Skin epidermis (tissue), 12 donors: ENCODE measurements around the gene GATA1.

Experiments used
- H3K27ac ChIP-seq, 21 experiments: fragments of 200-600 bp; sonication (generic) in 11 of 21; one replicate each; pipeline ENCODE4 v1.5.0; 2020; ENCODE audit warnings: mild to moderate bottlenecking in 3 of 21, inconsistent platforms in 2 of 21, moderate library complexity in 2 of 21
- H3K4me3 ChIP-seq, 7 experiments: fragments of 200-600 bp; sonication (generic) in 2 of 7; one replicate each; pipeline ENCODE4 v1.5.0; 2020; ENCODE audit warnings: inconsistent platforms in 2 of 7, mild to moderate bottlenecking in 2 of 7, moderate library complexity in 1 of 7

GATA1 gene

DNA sequence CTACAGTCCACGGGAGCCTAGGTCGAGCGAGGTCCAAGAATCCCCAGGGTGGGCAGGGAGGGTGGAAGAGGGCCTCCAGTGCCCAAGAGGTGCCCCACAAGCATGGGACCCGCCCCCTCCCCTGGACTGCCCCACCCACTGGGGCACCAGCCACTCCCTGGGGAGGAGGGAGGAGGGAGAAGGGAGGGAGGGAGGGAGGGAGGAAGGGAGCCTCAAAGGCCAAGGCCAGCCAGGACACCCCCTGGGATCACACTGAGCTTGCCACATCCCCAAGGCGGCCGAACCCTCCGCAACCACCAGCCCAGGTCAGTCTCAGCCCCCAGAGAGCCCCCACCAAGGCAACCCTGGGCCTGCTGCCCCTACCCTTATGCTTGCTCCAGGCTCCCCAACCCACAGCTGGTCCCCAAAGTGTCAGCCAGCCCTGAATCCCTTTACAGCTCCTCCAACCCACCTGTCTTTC, at the start of gene GATA1:
Gene GATA1, plus strand, starts transcription at position 250 of the 460 bp plus-strand sequence. CDS start 4,520 bp downstream, outside the sequence.
- Histone ChIP-seq H3K27ac (no peak within 1 kb of the TSS), H3K4me3 (no peak within 1 kb of the TSS)

DNA sequence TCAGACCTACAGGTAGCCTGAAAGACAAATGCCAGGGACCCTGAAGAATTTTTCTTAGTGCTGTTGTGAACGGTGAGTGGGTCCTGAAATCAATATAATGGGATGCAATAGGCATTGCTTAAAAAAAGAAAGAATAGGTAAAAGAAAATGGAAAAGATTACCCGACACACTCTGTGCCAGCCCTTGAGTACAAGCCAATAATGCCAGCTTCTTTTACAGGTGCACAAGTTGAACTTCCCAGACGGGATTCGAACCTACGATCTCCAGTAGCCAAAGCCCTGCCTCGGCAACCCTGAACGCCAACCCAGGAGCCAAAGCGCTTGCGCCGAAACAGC, 49.5 kb upstream of the GATA1 start:
- peak overlapping the region in 2 of 21 experiments; percentile 73 to 91 for H3K27ac ChIP-seq
- H3K4me3 ChIP-seq = peak overlapping the region in 3 of 7 experiments; percentile 42 to 49 (median 48)

DNA sequence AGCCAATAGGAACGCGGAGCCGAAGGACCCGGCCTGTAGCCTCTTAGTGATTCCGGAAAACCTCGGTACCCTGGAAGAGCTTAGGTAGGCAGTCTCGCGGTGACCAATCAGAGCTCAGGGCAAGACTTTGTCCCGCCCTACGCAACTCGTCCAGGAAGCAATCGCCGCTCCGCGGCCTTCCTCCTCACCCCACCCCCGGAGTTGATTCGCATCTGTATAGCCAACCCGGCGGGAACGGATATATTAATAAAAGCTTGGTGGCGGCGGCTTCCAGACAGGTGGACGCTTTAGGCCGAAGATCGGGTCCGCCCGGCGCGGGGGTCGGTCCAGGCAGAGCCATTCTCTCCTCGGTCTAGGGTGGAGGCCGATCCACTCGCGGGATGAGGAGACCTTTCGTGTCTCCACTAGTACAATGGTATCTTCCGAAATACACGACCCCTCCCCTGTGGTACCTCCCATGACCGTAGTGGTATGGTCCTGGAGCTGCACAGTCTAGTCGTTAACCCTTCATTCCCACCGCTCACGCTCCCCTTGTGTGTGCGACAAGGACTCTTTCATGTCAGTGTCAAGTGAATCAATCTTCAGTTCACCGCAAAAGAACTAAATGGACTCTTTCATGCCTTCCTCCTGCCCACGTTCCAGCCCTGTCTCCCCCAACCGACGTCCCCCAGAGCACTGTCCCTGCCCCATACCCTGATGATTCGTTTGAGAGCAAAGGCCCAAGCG, 49.0 kb upstream of the GATA1 start:
- Histone ChIP-seq H3K4me3 (peak overlapping the region; percentile 34 to 49 (median 43)), H3K27ac (peak overlapping the region; percentile 53 to 95 (median 84))

DNA sequence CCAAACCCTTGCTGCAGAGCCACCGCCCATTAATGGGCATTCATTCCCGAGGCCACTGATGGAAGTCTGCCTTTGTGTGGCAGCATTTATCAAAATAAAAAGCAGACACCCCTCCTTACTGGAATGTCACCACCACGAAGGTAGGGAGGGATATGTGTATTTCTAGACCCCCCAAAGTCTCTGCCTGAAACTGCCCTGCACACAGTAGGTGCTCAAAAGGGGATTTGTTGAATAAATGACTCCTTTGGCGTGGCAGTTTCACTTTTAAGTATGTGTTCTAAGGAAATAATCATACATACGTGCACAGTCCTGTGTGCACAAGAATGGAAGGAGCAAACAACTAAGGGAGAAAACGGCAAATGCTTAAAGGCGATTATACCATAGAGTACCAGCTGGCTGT, 48.5 kb upstream of the GATA1 start:
- Histone ChIP-seq H3K27ac (peak overlapping the region; percentile 53 to 95 (median 84)), H3K4me3 (peak overlapping the region; percentile 34 to 49 (median 43))

DNA sequence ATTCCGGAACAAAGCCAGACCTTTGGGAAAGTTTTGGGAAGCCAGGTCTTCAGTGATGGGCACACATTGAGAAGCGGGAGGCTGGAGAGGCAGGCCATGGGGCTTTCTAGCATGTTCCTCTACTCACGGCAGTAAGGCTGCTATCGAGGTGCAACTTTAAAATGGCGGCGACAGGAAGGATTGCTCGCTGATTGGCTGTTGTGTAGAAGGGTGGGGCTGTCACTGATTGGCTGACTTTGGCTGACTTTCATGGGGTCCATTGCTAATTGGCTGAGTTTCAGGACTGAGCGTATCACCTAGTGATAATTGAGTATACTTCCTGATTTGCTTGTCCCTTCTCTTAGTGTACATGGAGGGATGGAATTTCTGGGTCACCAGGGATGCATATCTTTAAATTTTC, 44.6 kb upstream of the GATA1 start:
- Histone ChIP-seq H3K27ac (no peak overlapping the region), H3K4me3 (no peak overlapping the region)

DNA sequence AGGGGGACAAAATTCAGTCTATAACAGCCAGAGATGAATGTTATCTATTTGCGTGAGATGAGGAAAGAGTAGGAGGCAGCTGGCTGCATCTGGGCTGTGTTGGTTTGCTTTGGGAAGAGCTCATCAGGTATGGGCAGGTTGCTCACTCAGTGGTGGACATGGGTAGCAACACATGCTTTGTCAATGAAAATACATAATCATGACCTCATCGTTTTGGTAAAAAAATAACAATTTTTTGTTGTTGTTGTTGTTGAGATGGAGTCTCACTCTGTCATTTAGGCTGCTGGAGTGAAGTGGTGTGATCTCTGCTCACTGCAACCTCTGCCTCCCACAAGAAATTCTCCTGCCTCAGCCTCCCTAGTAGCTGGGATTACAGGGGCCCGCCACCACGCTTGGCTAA, 41.2 kb upstream of the GATA1 start:
- Histone ChIP-seq H3K4me3 (no peak overlapping the region), H3K27ac (no peak overlapping the region)

DNA sequence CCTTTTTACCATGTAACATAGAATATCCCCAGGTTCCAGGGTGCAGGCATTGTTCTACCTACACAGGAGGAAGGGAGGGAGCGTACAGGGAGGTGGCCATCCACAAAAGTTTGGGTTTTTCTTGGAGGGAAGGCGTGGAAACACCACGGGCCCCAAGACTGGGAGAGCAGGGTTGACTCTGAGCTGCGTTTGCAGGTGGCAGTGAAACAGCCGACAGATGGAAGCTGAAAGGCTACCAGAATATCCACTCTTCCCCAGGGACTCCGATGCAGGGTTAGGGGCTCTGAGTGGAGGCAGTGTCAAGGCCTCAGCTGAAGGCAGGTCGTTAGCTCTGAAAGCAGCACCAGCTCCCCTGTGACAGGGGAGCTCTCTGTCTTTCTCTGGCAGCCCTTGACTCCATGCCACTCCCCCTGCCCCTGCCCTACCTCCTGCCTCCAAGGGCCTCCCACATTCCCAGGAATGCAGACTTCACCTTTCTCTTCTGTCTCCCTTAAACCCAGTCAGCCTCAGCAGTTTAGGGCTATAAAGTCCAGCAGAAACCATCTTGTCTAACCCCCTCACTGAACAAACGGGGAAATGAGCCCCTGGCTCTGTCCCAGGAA, 38.9 kb upstream of the GATA1 start:
- H3K4me3 ChIP-seq = no peak overlapping the region
- H3K27ac ChIP-seq = no peak overlapping the region

DNA sequence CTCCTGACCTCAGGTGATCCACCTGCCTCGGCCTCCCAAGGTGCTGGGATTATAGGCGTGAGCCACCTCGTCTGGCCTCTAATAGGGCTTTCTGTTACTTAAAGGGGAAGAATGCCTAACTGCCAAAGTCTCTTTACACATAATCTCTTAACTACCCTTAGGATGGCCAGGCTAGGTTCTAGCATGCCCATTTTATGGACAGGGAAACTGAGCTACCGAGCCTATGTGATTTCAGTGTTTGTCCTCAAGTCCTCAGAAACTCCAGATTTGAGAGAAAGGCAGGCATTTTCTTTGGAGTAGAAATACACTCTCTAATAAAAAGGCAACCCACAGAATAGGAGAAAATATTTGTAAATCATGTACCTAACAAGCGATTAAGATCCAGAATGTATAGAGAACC, 37.2 kb upstream of the GATA1 start:
- Histone ChIP-seq H3K27ac (no peak overlapping the region), H3K4me3 (no peak overlapping the region)

DNA sequence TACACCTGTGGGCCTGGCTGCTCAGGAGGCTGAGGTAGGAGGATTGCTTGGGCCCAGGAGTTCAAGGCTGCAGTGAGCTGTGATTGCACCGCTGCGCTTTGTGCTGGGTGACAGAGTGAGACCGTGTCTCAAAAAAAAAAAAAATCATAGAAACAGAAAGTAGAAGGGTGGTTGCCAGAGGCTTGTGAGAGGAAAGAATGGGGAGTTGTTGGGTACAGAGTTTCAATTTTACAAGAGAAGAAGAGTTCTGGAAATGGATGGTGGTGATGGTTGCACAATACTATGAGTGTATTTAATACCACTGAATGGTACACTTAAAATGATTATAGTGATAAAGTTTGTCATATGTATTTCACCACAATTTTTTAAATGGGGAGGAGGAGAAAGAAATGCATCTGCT, 35.0 kb upstream of the GATA1 start:
- Histone ChIP-seq H3K27ac (no peak overlapping the region), H3K4me3 (no peak overlapping the region)

DNA sequence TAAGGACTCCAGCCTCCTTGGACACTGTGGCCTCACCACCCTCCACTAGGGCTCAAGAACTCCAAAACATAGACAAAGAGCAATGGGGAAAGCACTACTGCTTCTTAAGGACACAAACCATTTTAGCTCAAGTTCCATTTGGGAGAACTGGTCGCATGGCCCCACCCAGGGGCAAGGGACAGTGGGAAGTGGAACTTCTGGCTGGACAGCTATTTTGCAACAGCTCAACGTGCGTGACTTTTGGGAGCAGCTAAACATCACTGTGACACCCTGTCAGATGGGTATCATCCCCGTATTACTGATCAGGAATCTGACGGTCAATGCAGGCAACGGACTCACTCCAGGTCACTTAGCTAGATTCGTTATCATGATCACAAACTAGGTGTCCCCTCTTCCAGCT, 33.9 kb upstream of the GATA1 start:
- Histone ChIP-seq H3K4me3 (no peak overlapping the region), H3K27ac (no peak overlapping the region)

DNA sequence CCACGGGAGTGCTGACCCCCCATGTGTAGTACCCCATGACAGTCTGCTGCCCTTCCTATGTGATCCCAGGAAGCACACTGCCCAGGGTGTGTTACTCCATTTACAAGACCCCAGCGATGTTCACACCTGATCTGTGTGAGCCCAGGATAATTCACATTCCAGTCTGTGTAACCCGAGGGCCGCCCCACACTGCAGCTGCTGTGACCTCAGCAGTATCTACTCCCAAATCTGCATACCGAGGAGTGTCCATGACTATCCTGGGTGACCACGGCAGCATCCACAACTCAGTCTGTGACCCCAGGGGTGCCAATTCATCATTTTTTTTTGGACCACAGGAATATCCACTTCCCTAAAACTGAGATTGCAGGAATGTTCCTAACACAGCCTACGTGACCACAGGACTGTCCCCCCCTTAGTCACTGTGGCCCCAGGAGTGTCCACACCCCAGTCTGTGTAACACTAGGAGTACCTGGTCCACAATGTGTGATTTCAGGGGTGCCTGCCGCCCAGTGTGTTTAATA, 32.6 kb upstream of the GATA1 start:
- Histone ChIP-seq H3K4me3 (no peak overlapping the region), H3K27ac (no peak overlapping the region)

DNA sequence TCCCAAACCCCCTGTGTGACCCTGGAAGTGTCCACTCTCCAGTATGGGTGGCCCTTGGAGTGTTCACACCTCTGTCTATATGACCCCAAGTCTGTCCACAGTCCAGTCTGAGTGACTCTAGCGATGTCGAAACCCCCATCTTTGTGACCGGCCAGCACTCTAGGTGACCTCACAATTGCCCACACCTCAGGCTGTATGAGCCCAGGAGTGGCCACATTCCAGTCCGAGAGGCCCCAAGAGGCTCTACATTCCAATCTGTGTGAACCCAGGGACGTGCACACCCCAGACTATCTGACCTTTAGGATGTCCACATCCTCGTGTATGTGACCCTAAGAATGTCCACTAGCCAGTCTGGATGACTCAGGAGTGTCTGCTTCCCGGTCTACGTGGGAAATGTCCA, 32.2 kb upstream of the GATA1 start:
- Histone ChIP-seq H3K27ac (no peak overlapping the region), H3K4me3 (no peak overlapping the region)

DNA sequence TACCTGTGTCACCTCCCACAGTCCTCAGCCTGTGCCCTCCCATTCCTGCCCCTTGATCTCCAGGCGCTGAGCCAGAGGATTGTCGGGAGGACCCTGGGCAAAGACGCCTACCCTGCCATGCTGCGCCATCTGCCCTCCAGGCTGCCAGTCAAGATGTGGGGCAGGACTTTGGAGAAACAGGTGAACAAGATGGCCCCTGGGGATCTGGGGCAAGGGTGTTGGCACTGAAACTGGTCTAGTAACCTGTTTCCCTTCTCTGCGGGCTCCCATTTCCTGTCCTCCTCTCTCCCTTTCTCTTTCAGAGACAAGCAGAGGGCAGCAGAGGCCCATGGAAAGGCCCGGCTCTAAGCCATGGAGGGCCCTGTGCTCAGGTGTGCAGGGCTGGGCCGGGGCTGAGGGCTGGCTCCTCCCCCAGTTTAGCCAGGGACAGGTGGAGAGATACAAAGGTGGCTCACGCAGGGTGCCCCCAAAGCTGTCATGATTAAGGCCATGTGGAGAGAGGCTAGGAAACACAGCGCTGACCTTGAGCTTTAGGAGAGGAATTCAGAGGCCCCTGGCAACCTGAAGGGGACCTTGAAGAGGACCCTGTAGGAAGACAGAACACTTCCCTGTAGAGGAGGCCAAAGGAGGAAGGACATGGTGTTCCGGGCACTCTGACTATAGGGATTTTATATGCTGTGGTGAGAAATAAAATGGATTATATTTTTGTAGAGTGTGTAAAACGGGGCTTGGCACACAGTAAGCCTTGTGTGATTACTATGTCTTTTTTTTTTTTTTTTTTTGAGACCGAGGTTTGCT, 24.5 kb upstream of the GATA1 start, which contains the start of gene GLOD5:
Gene GLOD5, plus strand, starts transcription at position 74 of the 798 bp plus-strand sequence. Its CDS starts 44 bp downstream, at position 118.
- no peak within 1 kb of the TSS for H3K27ac ChIP-seq
- H3K4me3 ChIP-seq = no peak within 1 kb of the TSS

DNA sequence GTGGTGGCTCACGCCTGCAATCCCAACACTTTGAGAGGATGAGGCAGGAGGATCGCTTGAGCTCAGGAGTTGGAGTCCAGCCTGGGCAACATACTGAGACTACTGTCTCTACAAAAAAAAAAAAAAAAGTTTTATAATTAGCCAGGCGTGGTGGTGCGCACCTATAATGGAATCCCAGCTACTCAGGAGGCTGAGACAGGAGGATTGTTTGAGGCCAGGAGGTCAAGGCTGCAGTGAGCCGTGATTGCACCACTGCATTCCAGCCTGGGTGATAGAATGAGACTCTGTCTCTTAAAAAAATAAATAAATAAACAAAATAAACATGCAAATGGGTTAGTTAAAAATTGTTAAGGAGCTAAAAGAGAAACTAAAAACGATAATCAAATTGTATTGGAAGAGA, 17.2 kb upstream of the GATA1 start:
- Histone ChIP-seq H3K27ac (no peak overlapping the region), H3K4me3 (no peak overlapping the region)

DNA sequence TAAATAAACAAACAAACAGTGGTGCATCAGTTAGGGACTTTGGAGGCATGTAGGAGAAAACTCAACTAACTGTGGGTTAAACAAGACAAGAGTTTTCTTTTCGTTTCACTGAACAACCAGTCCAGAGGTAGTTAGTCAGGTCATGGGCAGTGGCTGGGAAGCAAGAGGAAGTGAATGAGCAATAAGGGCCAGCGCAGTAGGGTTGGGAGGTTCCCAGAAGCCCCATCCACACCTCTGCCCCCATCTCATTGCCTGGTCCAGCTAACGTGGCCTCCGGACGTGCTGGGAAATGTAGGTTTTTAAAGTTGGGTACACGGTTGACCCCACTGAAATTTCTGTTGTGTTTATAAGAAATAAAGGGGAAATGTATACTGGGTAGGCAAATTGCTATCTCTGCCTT, 16.1 kb upstream of the GATA1 start:
- no peak overlapping the region for H3K27ac ChIP-seq

DNA sequence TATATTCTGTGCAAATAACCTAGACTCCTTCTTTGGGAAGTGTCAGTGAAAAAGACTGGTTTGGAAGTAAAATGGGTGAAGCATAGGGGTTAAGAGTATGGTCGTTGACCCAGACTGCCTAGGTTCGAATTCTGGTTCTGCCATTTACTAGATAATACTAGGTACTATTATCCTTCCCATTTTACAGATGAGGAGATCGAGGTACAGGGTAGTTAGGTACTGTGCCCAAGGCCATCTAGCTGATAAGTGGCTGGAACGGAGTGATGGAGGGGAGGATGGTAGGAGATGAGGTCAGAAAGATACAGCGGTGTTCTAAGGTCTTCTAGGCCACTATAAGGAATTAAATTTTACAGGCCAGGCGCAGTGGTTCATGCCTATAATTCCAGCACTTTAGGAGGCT, 13.8 kb upstream of the GATA1 start:
- no peak overlapping the region for H3K4me3 ChIP-seq
- H3K27ac ChIP-seq = no peak overlapping the region

More for the DNA sequence above, 16.1 kb upstream of the GATA1 start:
- H3K4me3 ChIP-seq = no peak overlapping the region

DNA sequence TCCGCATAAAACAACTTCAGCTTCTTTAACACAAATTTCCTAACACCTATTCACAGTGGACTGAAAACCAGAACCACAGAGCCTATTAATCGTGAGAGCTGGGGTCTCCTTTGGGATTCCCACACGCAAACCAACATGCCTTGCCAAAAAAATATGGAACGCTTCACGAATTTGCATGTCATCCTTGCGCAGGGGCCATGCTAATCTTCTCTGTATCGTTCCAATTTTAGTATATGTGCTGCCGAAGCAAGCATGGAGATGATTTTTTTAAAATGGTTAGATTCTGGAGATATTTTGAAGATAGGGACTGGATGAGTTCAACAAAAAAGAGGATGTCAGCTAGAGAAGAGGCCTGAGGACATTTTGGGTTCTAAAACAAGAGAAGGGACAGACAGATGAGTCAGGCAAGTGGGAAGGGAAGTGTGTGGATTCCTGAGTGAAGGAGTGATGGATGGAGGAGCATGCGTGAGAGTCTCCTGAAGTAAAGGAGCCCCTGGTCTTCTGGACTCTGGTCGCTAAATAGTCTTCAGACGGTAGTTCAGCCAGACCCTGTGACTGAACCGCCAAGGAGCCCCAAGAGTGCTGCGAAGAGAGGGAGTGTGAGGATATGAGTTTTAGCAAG, 9.5 kb upstream of the GATA1 start:
- H3K27ac ChIP-seq = no peak overlapping the region
- H3K4me3 ChIP-seq = no peak overlapping the region

DNA sequence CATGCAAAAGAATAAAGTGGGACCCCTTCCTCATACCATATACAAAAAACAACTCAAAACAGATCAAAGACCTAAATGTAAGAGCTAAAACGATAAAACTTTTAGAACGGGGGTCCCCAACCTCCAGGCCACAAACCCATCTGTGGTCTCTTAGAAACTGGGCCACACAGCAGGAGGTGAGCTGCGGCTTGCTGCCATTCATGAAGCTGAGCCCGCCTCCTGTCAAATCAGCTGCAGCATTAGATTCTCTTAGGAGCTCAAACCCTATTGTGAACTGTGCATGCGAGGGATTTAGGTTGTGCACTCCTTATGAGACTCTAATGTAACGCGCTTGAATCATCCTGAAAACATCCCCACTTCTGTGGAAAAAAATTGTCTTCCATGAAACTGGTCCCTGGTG, 7.0 kb upstream of the GATA1 start:
- Histone ChIP-seq H3K4me3 (no peak overlapping the region), H3K27ac (no peak overlapping the region)

DNA sequence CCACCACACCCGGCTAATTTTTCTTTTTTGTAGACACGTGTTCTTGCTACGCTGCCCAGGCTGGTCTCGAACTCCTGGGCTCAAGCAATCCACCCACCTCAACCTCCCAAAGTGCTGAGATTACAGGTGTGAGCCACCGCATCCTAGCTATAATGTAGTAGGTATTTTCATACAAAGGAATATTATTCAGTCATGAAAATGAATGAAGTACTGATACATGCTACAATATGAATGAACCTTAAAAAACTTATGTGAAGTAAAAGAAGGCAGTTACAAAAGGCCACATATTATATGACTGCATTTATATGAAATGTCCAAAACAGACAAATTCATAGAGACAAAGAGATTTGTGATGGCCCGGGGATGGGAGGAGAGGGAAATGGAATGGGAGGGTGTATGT, 4.7 kb upstream of the GATA1 start:
- Histone ChIP-seq H3K27ac (no peak overlapping the region), H3K4me3 (no peak overlapping the region)

DNA sequence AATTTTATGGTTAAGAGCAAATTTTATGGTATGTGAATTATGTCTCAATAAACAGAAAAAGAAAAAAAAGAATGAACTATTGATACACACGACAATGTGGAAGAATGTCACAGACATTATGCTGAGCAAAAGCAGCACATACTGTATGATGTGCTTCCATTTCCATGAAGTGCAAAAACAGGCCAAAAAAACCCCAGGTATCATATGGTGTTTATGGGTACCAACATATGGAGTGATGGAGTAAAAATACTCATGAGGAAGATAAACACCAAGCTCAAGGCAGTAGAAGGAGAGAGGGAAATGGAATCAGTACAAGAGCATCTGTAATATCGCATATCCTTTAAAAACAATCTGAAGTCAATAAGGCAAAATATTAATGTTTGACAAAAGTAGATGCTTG, 4.2 kb upstream of the GATA1 start:
- Histone ChIP-seq H3K4me3 (no peak overlapping the region), H3K27ac (no peak overlapping the region)
